ENCODE data around the gene ARRB1.

- no peak for TF ChIP-seq CTCF (IDR thresholded peaks at IDR 0.05; ENCODE audit: low read depth, low read length)
- TF ChIP-seq EZH2phosphoT487 (IDR thresholded peaks at IDR 0.05; ENCODE audit: low read depth), result no peak
These were observed 39.1 kb downstream of the ARRB1 start for GRCh38 chr11:75312346-75312745.

Data from OCI-LY3 (cell line).